Thyroid gland (tissue), 4 donors: ENCODE data around the gene UBE3A.

Source experiments
- CTCF ChIP-seq, 6 experiments: fragments of 200-600 bp in 3 of 6; fragments of 450-650 bp in 3 of 6; sonication (generic) in 3 of 6; IDR thresholded peaks; one replicate each; pipeline ENCODE4 v1.5.1; 2016 to 2019; ENCODE audit warnings: antibody characterized with exemption in 6 of 6, mild to moderate bottlenecking in 2 of 6, inconsistent platforms in 1 of 6, moderate library complexity in 1 of 6
- POLR2A ChIP-seq, 2 donors: fragments of 450-650 bp; IDR thresholded peaks; one replicate each; pipeline ENCODE4 v1.6.1; 2017; ENCODE audit warnings: antibody characterized with exemption in 2 of 2, mild to moderate bottlenecking in 2 of 2, moderate library complexity in 1 of 2

- TF ChIP-seq CTCF (IDR thresholded peaks at IDR 0.05) (no peak), POLR2A (IDR thresholded peaks at IDR 0.05) (no peak)
Observed at GRCh38 chr15:25424073-25424472, 14.8 kb downstream of the UBE3A start.
